Measurements from ENCODE around the gene FBXW8.

FBXW8 gene

GRCh38 chr12:116879509-116880212, 31.1 kb upstream of the FBXW8 start:
- H3K27ac ChIP-seq: no peak overlapping the region
- DNase-seq (ENCODE audit: low spot score): no peak
- TF ChIP-seq CTCF (conservative IDR thresholded peaks at IDR 0.05; ENCODE audit: low read depth): no peak
- ChIA-PET CTCF (interaction anchor here (0.5 to 0.6 kb wide), 2 partner anchors 60 to 674 kb away, joined by 3 to 6 read pairs; no protein-coding TSS in a partner anchor), POLR2A (ENCODE audit: low non-redundant PET) (no interaction called here)

GRCh38 chr12:116880213-116880816, 30.4 kb upstream of the FBXW8 start:
- POLR2A ChIA-PET (ENCODE audit: low non-redundant PET): no interaction called here
- H3K27ac ChIP-seq: no peak overlapping the region

GRCh38 chr12:116880817-116881324, 29.9 kb upstream of the FBXW8 start:
- TF ChIP-seq CTCF (conservative IDR thresholded peaks at IDR 0.05; ENCODE audit: low read depth): peak; percentile 52
- POLR2A ChIA-PET (ENCODE audit: low non-redundant PET): no interaction called here
- CTCF ChIA-PET: interaction anchor here (0.7 to 1.2 kb wide), 2 partner anchors 12 to 605 kb away, joined by 3 read pairs; no protein-coding TSS in a partner anchor
- H3K27ac ChIP-seq: no peak overlapping the region
- DNase-seq (ENCODE audit: low spot score): no peak

More at GRCh38 chr12:116880213-116880816, 30.4 kb upstream of the FBXW8 start:
- no peak for DNase-seq (ENCODE audit: low spot score)
- CTCF ChIA-PET: interaction anchor here (0.5 to 1.2 kb wide), 4 partner anchors 12 to 673 kb away, joined by 3 read pairs; partner anchors contain the start of gene FBXW8
- no peak for TF ChIP-seq CTCF (conservative IDR thresholded peaks at IDR 0.05; ENCODE audit: low read depth)

GRCh38 chr12:116881325-116881876, 29.3 kb upstream of the FBXW8 start, which contains the start of gene HRK:
TSS of gene HRK (minus strand) at chr12:116881441. CDS start at chr12:116881307, 134 bp downstream.
- CTCF ChIA-PET: interaction anchor here (0.5 to 1.2 kb wide), 4 partner anchors 11 to 605 kb away, joined by 3 read pairs; no protein-coding TSS in a partner anchor

GRCh38 chr12:116881877-116882507, 28.8 kb upstream of the FBXW8 start:
- POLR2A ChIA-PET (ENCODE audit: low non-redundant PET): no interaction called here
- CTCF ChIA-PET: interaction anchor here (0.5 to 0.9 kb wide), 6 partner anchors 9 to 251 kb away, joined by 3 read pairs; no protein-coding TSS in a partner anchor
- no peak for TF ChIP-seq CTCF (conservative IDR thresholded peaks at IDR 0.05; ENCODE audit: low read depth)
- no peak for DNase-seq (ENCODE audit: low spot score)
- no peak overlapping the region for H3K27ac ChIP-seq

More at GRCh38 chr12:116881325-116881876, 29.3 kb upstream of the FBXW8 start, which contains the start of gene HRK:
- POLR2A ChIA-PET (ENCODE audit: low non-redundant PET): no interaction called here
- H3K27ac ChIP-seq: no peak within 1 kb of the TSS
- TF ChIP-seq CTCF (conservative IDR thresholded peaks at IDR 0.05; ENCODE audit: low read depth): no peak
- DNase-seq (ENCODE audit: low spot score): no peak

- ChIA-PET CTCF (interaction anchor here (0.7 to 0.9 kb wide), 2 partner anchors 9 to 10 kb away, joined by 3 read pairs; no protein-coding TSS in a partner anchor), POLR2A (ENCODE audit: low non-redundant PET) (no interaction called here)
- H3K27ac ChIP-seq: no peak overlapping the region
- no peak for DNase-seq (ENCODE audit: low spot score)
- no peak for TF ChIP-seq CTCF (conservative IDR thresholded peaks at IDR 0.05; ENCODE audit: low read depth)
Observed at GRCh38 chr12:116882742-116883141, 28.0 kb upstream of the FBXW8 start.

All from RWPE1 (cell line).